Measurements from ENCODE around the gene PRF1.

GRCh38 chr10:70568113-70568512, 34.4 kb downstream of the PRF1 start:
- TF ChIP-seq CTCF (IDR thresholded peaks at IDR 0.05) = no peak
- TF ChIP-seq POLR2A (IDR thresholded peaks at IDR 0.05) = no peak
- no peak for TF ChIP-seq EP300 (IDR thresholded peaks at IDR 0.05)

Measured in tibial nerve (tissue), 4 donors.